Gastrocnemius medialis (tissue), 4 donors: ENCODE measurements around the gene EHD2. TPM values are rescaled to one million over a fixed set of nuclear protein-coding genes. Genes with fewer than 3 reads are reported as not detected.

ENCODE experiments used
- ATAC-seq, 2 donors: fragments of 150-250 bp; one replicate each; pipeline ENCODE4 v1.9.1; 2016
- DNase-seq, 2 donors: peaks; one replicate each; pipeline ENCODE4 v3.0.0-alpha.2; 2019
- H3K27ac ChIP-seq, 4 donors: fragments of 200-600 bp; sonication (generic); 1 replicate in 1 of 4; 2 replicates in 3 of 4; pipeline ENCODE4 v1.5.1; 2016 to 2018; ENCODE audit warnings: mild to moderate bottlenecking in 2 of 4, moderate library complexity in 1 of 4
- H3K27me3 ChIP-seq, 3 donors: fragments of 200-600 bp; sonication (generic) in 2 of 3; 1 replicate in 1 of 3; 2 replicates in 2 of 3; pipeline versions ENCODE4 v1.5.1 to v1.6.0; 2016 to 2019; ENCODE audit warnings: mild to moderate bottlenecking in 1 of 3, moderate library complexity in 1 of 3
- H3K36me3 ChIP-seq, 2 donors: fragments of 200-600 bp; sonication (generic) in 1 of 2; one replicate each; pipeline ENCODE4 v1.5.1; 2017 to 2018
- H3K4me1 ChIP-seq, 2 donors: fragments of 200-600 bp; sonication (generic) in 1 of 2; one replicate each; pipeline ENCODE4 v1.5.1; 2016 to 2017; ENCODE audit warnings: mild to moderate bottlenecking in 2 of 2
- H3K4me3 ChIP-seq, 4 donors: fragments of 200-600 bp; sonication (generic) in 3 of 4; 1 replicate in 1 of 4; 2 replicates in 3 of 4; pipeline ENCODE4 v1.5.1; 2016 to 2019; ENCODE audit warnings: mild to moderate bottlenecking in 2 of 4
- H3K9me3 ChIP-seq, 3 donors: fragments of 200-600 bp; sonication (generic) in 2 of 3; 1 replicate in 1 of 3; 2 replicates in 2 of 3; pipeline ENCODE4 v1.5.1; 2016 to 2019
- CTCF ChIP-seq, 5 experiments: fragments of 450-650 bp in 3 of 5; fragments of 200-600 bp in 2 of 5; sonication (generic) in 2 of 5; IDR thresholded peaks in 4 of 5; conservative IDR thresholded peaks in 1 of 5; 1 replicate in 4 of 5; 2 replicates in 1 of 5; pipeline ENCODE4 v1.5.1; 2016 to 2019; ENCODE audit warnings: antibody characterized with exemption in 5 of 5, mild to moderate bottlenecking in 3 of 5, moderate library complexity in 3 of 5
- POLR2A ChIP-seq, 2 donors: fragments of 450-650 bp; IDR thresholded peaks; one replicate each; pipeline ENCODE4 v1.6.1; 2017; ENCODE audit warnings: antibody characterized with exemption in 2 of 2, mild to moderate bottlenecking in 2 of 2, moderate library complexity in 2 of 2
- in situ Hi-C, 4 donors: fragments of 200-750 bp; cut with MboI; loops; one replicate each; pipeline versions ENCODE4 v1.15.0 to v1.8.0; 2017; ENCODE audit warnings: low sequenced_read_pairs in 4 of 4
- intact Hi-C: fragments of 100-400 bp; cut with DNase I; formaldehyde crosslinking; loops from one replicate; pipeline ENCODE4 v1.15.1; 2023; ENCODE audit warnings: low total_unique reads
- total RNA-seq, 4 donors: library from RNA; depleted of rRNA; stranded (reverse); fragments of >200 nt; gene quantifications; one replicate each; pipeline versions ENCODE4 v1.1.0 to v1.2.3, GENCODE V29; 2016

The EHD2 gene
- total RNA-seq, 4 donors from 2014 or later, result 10.9 to 46.6 (median 33.8) TPM

GRCh38 chr19:47756627-47756929, 43.4 kb downstream of the EHD2 start:
- peaks cover 0 to 8% of the 10 kb centered on the region in 2 donors for H3K4me1 ChIP-seq
- H3K27me3 ChIP-seq, result no peaks in the 10 kb centered on the region
- no peak overlapping the region for H3K4me3 ChIP-seq
- in situ Hi-C loops, result no loop called here
- TF ChIP-seq CTCF (IDR thresholded peaks at IDR 0.05 in 4 of 5, conservative IDR thresholded peaks at IDR 0.05 in 1 of 5) (no peak), POLR2A (IDR thresholded peaks at IDR 0.05) (no peak)
- intact Hi-C loops, result no loop called here
- no peak for ATAC-seq
- DNase-seq, result no peak
- H3K36me3 ChIP-seq, result peaks cover 0 to 79% of the 10 kb centered on the region in 2 donors
- H3K27ac ChIP-seq, result no peak overlapping the region
- no peaks in the 10 kb centered on the region for H3K9me3 ChIP-seq

GRCh38 chr19:47756953-47757608, 43.9 kb downstream of the EHD2 start:
- DNase-seq, result no peak
- Histone ChIP-seq H3K36me3 (peaks cover 0 to 74% of the 10 kb centered on the region in 2 donors), H3K4me3 (no peak overlapping the region), H3K4me1 (peaks cover 0 to 8% of the 10 kb centered on the region in 2 donors), H3K27me3 (no peaks in the 10 kb centered on the region), H3K9me3 (no peaks in the 10 kb centered on the region), H3K27ac (no peak overlapping the region)
- TF ChIP-seq POLR2A (IDR thresholded peaks at IDR 0.05) (no peak), CTCF (IDR thresholded peaks at IDR 0.05 in 4 of 5, conservative IDR thresholded peaks at IDR 0.05 in 1 of 5) (no peak)
- in situ Hi-C loops (no loop called here), intact Hi-C loops (no loop called here)
- ATAC-seq, result no peak

GRCh38 chr19:47757617-47758442, 44.6 kb downstream of the EHD2 start:
- Histone ChIP-seq H3K4me1 (peaks cover 0 to 8% of the 10 kb centered on the region in 2 donors), H3K4me3 (no peak overlapping the region), H3K27ac (peak overlapping the region in 1 of 4 donors; percentile 29), H3K36me3 (peaks cover 0 to 66% of the 10 kb centered on the region in 2 donors), H3K9me3 (no peaks in the 10 kb centered on the region), H3K27me3 (no peaks in the 10 kb centered on the region)
- ATAC-seq (no peak), DNase-seq (no peak)
- no peak for TF ChIP-seq CTCF (IDR thresholded peaks at IDR 0.05 in 4 of 5, conservative IDR thresholded peaks at IDR 0.05 in 1 of 5)
- TF ChIP-seq POLR2A (IDR thresholded peaks at IDR 0.05), result no peak
- in situ Hi-C loops, result no loop called here
- intact Hi-C loops, result no loop called here

GRCh38 chr19:47758443-47758804, 45.2 kb downstream of the EHD2 start:
- H3K4me1 ChIP-seq, result peaks cover 0 to 8% of the 10 kb centered on the region in 2 donors
- no peak overlapping the region for H3K4me3 ChIP-seq
- H3K27ac ChIP-seq, result no peak overlapping the region
- no peaks in the 10 kb centered on the region for H3K9me3 ChIP-seq
- no peak for TF ChIP-seq CTCF (IDR thresholded peaks at IDR 0.05 in 4 of 5, conservative IDR thresholded peaks at IDR 0.05 in 1 of 5)
- in situ Hi-C loops (no loop called here), intact Hi-C loops (no loop called here)
- no peaks in the 10 kb centered on the region for H3K27me3 ChIP-seq
- H3K36me3 ChIP-seq, result peaks cover 0 to 60% of the 10 kb centered on the region in 2 donors
- ATAC-seq (no peak), DNase-seq (no peak)
